ENCODE results near the gene STRN.
"Not testable (repeated sequence)": the region's sequence is repeated elsewhere in the genome, so short reads cannot be mapped to it uniquely, and the experiment has no call there.

The STRN gene

GRCh38 chr2:36963734-36964133, 2.6 kb downstream of the STRN start:
- DNase-seq = no peak

- DNase-seq = no peak
These were observed 3.2 kb downstream of the STRN start for GRCh38 chr2:36963106-36963505.

- DNase-seq = no peak
These were observed 5.6 kb downstream of the STRN start for GRCh38 chr2:36960773-36961172.

- no peak for DNase-seq
These were observed 6.2 kb downstream of the STRN start for GRCh38 chr2:36960005-36960675.

GRCh38 chr2:36954977-36955607, 11.2 kb downstream of the STRN start:
- DNase-seq = no peak

GRCh38 chr2:36952748-36953197, 13.6 kb downstream of the STRN start:
- no peak for DNase-seq

- no peak for DNase-seq
These were observed 14.8 kb downstream of the STRN start for GRCh38 chr2:36951574-36951973.

- DNase-seq = no peak
These were observed 15.3 kb downstream of the STRN start for GRCh38 chr2:36951027-36951518.

GRCh38 chr2:36949845-36950244, 16.5 kb downstream of the STRN start:
- DNase-seq = no peak

- not testable (repeated sequence) for DNase-seq
These were observed 21.1 kb downstream of the STRN start for GRCh38 chr2:36945240-36945639.

- DNase-seq = no peak
These were observed 24.5 kb downstream of the STRN start for GRCh38 chr2:36941867-36942266.

GRCh38 chr2:36936526-36936925, 29.8 kb downstream of the STRN start:
- not testable (repeated sequence) for DNase-seq

GRCh38 chr2:36931688-36932087, 34.6 kb downstream of the STRN start:
- DNase-seq = not testable (repeated sequence)

GRCh38 chr2:36930787-36931410, 35.4 kb downstream of the STRN start:
- DNase-seq = not testable (repeated sequence)

- DNase-seq = not testable (repeated sequence)
These were observed 39.9 kb downstream of the STRN start for GRCh38 chr2:36926175-36927132.

- DNase-seq = peak; percentile 32
These were observed 43.7 kb downstream of the STRN start for GRCh38 chr2:36922629-36923028.

GRCh38 chr2:36921984-36922383, 44.4 kb downstream of the STRN start:
- DNase-seq = no peak

- DNase-seq = no peak
These were observed 47.1 kb downstream of the STRN start for GRCh38 chr2:36919041-36919837.

GRCh38 chr2:36918307-36918706, 48.0 kb downstream of the STRN start:
- no peak for DNase-seq

- DNase-seq = no peak
These were observed 50.7 kb downstream of the STRN start for GRCh38 chr2:36915627-36916026.

- no peak for DNase-seq
These were observed 53.6 kb downstream of the STRN start for GRCh38 chr2:36912695-36913094.

- no peak for DNase-seq
These were observed 55.3 kb downstream of the STRN start for GRCh38 chr2:36911012-36911411.

All from CD4-positive, alpha-beta T cell treated with Interleukin-6 for 4 hours (primary cell).